Measurements from ENCODE around the gene QRICH1. TPM values are rescaled to one million over a fixed set of nuclear protein-coding genes. Genes with fewer than 3 reads are reported as not detected.

QRICH1 gene
- total and polyA plus RNA-seq, 10 of the 15 experiments (the other 5 are each of a cell fraction or from before 2014, with no cell fraction given): 22.2 to 116 (median 81.4) TPM

DNA sequence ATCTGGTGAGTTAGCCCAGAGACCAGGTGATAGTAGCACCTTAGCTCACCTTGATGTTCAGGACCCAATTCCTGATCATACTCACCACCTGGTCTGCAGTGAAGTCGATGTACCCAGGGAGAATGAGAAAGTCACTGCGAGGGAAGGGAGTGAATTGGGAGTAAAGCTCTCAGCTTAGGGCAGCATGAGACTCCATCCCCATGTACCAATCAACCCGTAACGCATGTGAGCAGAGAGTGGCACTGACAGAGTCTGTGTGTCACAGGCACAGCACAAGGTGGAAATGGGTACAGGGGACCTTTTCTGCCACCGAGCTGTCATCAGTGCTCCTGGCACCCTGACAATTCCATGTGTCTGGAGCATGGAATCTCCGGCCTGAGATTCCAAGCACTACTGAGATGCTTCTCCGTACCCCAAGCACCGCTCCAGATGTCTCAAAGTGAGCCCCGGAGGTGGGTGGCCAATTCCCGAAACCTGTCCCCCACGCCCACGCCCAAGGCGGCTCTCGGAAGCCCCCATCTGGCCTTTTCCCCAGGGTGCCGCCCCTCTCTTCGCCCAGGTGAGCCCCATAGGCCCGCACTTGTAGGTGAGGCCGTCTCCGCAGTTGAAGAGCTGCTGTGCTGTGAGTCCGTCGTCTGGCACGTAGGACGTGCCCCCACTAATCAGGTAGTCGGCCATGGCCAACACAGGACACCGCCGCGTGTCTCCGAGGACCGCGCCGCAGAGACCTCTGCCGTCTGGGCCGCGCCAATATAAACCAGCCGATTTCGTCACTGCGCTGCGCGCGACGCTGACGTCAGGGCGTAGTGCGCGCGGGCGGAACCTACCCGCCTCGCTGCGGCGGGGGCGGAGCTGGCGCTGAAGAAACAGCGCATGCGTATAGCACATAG lies 65.0 kb downstream of the QRICH1 start, which contains the start of gene IMPDH2 (continued):
- TF ChIP-seq ZZZ3 (IDR thresholded peaks at IDR 0.05; ENCODE audit: control insufficient read depth, insufficient read length, low read depth): no peak
- TF ChIP-seq MTA2 (IDR thresholded peaks at IDR 0.05; ENCODE audit: low read depth): no peak
- TF ChIP-seq CHD4 (IDR thresholded peaks at IDR 0.05): no peak
- TF ChIP-seq RELA (IDR thresholded peaks at IDR 0.05; ENCODE audit: borderline replicate concordance, partially characterized antibody): peak; percentile 80
- no peak for TF ChIP-seq TARDBP (IDR thresholded peaks at IDR 0.05; ENCODE audit: borderline replicate concordance)
- TF ChIP-seq EED (IDR thresholded peaks at IDR 0.05; ENCODE audit: low read depth): peak; percentile 54; the same call in 1 of the 2 replicates
- TF ChIP-seq CHD1 (IDR thresholded peaks at IDR 0.05; ENCODE audit: low read depth, low read length): no peak
- no peak for TF ChIP-seq SUZ12 (IDR thresholded peaks at IDR 0.05; ENCODE audit: unreplicated experiment)
- TF ChIP-seq ZNF24 (IDR thresholded peaks at IDR 0.05): 0 out of 2 replicates have a peak, but pooled peaks have one; percentile 7
- TF ChIP-seq KLF5 (IDR thresholded peaks at IDR 0.05; ENCODE audit: partially characterized antibody): peak; percentile 82
- no peak for TF ChIP-seq CBX3 (IDR thresholded peaks at IDR 0.05; ENCODE audit: borderline replicate concordance, low read depth)
- TF ChIP-seq, protein P1, sequence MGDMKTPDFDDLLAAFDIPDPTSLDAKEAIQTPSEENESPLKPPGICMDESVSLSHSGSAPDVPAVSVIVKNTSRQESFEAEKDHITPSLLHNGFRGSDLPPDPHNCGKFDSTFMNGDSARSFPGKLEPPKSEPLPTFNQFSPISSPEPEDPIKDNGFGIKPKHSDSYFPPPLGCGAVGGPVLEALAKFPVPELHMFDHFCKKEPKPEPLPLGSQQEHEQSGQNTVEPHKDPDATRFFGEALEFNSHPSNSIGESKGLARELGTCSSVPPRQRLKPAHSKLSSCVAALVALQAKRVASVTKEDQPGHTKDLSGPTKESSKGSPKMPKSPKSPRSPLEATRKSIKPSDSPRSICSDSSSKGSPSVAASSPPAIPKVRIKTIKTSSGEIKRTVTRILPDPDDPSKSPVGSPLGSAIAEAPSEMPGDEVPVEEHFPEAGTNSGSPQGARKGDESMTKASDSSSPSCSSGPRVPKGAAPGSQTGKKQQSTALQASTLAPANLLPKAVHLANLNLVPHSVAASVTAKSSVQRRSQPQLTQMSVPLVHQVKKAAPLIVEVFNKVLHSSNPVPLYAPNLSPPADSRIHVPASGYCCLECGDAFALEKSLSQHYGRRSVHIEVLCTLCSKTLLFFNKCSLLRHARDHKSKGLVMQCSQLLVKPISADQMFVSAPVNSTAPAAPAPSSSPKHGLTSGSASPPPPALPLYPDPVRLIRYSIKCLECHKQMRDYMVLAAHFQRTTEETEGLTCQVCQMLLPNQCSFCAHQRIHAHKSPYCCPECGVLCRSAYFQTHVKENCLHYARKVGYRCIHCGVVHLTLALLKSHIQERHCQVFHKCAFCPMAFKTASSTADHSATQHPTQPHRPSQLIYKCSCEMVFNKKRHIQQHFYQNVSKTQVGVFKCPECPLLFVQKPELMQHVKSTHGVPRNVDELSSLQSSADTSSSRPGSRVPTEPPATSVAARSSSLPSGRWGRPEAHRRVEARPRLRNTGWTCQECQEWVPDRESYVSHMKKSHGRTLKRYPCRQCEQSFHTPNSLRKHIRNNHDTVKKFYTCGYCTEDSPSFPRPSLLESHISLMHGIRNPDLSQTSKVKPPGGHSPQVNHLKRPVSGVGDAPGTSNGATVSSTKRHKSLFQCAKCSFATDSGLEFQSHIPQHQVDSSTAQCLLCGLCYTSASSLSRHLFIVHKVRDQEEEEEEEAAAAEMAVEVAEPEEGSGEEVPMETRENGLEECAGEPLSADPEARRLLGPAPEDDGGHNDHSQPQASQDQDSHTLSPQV (IDR thresholded peaks at IDR 0.05): no peak
- TF ChIP-seq NFYA (IDR thresholded peaks at IDR 0.05; ENCODE audit: borderline replicate concordance, low read depth, low read length): no peak
- no peak for TF ChIP-seq ETV6 (conservative IDR thresholded peaks at IDR 0.05 in 1 of 2, IDR thresholded peaks at IDR 0.05 in 1 of 2; ENCODE audit: borderline replicate concordance in 1 of 2, low read depth in 1 of 2)
- TF ChIP-seq, protein P2, sequence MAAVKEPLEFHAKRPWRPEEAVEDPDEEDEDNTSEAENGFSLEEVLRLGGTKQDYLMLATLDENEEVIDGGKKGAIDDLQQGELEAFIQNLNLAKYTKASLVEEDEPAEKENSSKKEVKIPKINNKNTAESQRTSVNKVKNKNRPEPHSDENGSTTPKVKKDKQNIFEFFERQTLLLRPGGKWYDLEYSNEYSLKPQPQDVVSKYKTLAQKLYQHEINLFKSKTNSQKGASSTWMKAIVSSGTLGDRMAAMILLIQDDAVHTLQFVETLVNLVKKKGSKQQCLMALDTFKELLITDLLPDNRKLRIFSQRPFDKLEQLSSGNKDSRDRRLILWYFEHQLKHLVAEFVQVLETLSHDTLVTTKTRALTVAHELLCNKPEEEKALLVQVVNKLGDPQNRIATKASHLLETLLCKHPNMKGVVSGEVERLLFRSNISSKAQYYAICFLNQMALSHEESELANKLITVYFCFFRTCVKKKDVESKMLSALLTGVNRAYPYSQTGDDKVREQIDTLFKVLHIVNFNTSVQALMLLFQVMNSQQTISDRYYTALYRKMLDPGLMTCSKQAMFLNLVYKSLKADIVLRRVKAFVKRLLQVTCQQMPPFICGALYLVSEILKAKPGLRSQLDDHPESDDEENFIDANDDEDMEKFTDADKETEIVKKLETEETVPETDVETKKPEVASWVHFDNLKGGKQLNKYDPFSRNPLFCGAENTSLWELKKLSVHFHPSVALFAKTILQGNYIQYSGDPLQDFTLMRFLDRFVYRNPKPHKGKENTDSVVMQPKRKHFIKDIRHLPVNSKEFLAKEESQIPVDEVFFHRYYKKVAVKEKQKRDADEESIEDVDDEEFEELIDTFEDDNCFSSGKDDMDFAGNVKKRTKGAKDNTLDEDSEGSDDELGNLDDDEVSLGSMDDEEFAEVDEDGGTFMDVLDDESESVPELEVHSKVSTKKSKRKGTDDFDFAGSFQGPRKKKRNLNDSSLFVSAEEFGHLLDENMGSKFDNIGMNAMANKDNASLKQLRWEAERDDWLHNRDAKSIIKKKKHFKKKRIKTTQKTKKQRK (IDR thresholded peaks at IDR 0.05; ENCODE audit: low read depth, low read length): no peak
- TF ChIP-seq RAD51 (IDR thresholded peaks at IDR 0.05): no peak
- no peak for TF ChIP-seq FOS (IDR thresholded peaks at IDR 0.05; ENCODE audit: borderline replicate concordance, extremely low read depth, insufficient read length)
- TF ChIP-seq NFIC (IDR thresholded peaks at IDR 0.05; ENCODE audit: low read depth, low read length): no peak
- TF ChIP-seq MYC (IDR thresholded peaks at IDR 0.05; ENCODE audit: insufficient read depth, insufficient read length, insufficient replicate concordance, low read length, severe bottlenecking): peak; percentile 89
